ENCODE results near the gene CCHCR1.
"Not testable (repeated sequence)": the region's sequence is repeated elsewhere in the genome, so short reads cannot be mapped to it uniquely, and the experiment has no call there.

The CCHCR1 gene

GRCh38 chr6:31170987-31171671 is 13.5 kb upstream of the CCHCR1 start:
- Histone ChIP-seq H3K9me2 (replicated peaks; ENCODE audit: insufficient read depth, low read length) (no peaks in the 10 kb centered on the region), H3K36me3 (ENCODE audit: low read length) (no peaks in the 10 kb centered on the region), H3K9me3 (ENCODE audit: insufficient read depth, low read length) (no peaks in the 10 kb centered on the region), H3K79me2 (ENCODE audit: insufficient read depth, low read length) (no peaks in the 10 kb centered on the region), H2AFZ (ENCODE audit: low read depth, low read length, severe bottlenecking) (no peak overlapping the region), H3K4me3 (ENCODE audit: insufficient read depth, low read length, poor library complexity, severe bottlenecking) (no peak overlapping the region), H3K27me3 (ENCODE audit: low read length) (no peaks in the 10 kb centered on the region), H3K9ac (ENCODE audit: low read length) (no peak overlapping the region), H3K27ac (ENCODE audit: low read depth, low read length) (no peak overlapping the region), H4K20me1 (ENCODE audit: low read depth, low read length) (no peaks in the 10 kb centered on the region), H3K4me2 (ENCODE audit: low read depth, low read length, poor library complexity, severe bottlenecking) (no peak overlapping the region), H3F3A (ENCODE audit: insufficient read depth) (no peaks in the 10 kb centered on the region)
- TF ChIP-seq CTCF (IDR thresholded peaks at IDR 0.05; ENCODE audit: insufficient read depth, low read length, poor library complexity, severe bottlenecking) (no peak), EZH2phosphoT487 (conservative IDR thresholded peaks at IDR 0.05; ENCODE audit: low read length) (no peak)

- no peak within 1 kb of the TSS for H3K9ac ChIP-seq (ENCODE audit: low read length)
- no peaks in the 10 kb centered on the region for H3K9me3 ChIP-seq (ENCODE audit: insufficient read depth, low read length)
- no peaks in the 10 kb centered on the region for H3K9me2 ChIP-seq (replicated peaks; ENCODE audit: insufficient read depth, low read length)
- H3K79me2 ChIP-seq (ENCODE audit: insufficient read depth, low read length) = no peaks in the 10 kb centered on the region
- H3K27ac ChIP-seq (ENCODE audit: low read depth, low read length) = no peak within 1 kb of the TSS
- H3K27me3 ChIP-seq (ENCODE audit: low read length) = no peaks in the 10 kb centered on the region
- no peaks in the 10 kb centered on the region for H3F3A ChIP-seq (ENCODE audit: insufficient read depth)
- H4K20me1 ChIP-seq (ENCODE audit: low read depth, low read length) = no peaks in the 10 kb centered on the region
- no peak within 1 kb of the TSS for H3K4me3 ChIP-seq (ENCODE audit: insufficient read depth, low read length, poor library complexity, severe bottlenecking)
- TF ChIP-seq EZH2phosphoT487 (conservative IDR thresholded peaks at IDR 0.05; ENCODE audit: low read length) (no peak), CTCF (IDR thresholded peaks at IDR 0.05; ENCODE audit: insufficient read depth, low read length, poor library complexity, severe bottlenecking) (no peak)
- no peaks in the 10 kb centered on the region for H3K36me3 ChIP-seq (ENCODE audit: low read length)
- H3K4me2 ChIP-seq (ENCODE audit: low read depth, low read length, poor library complexity, severe bottlenecking) = no peak within 1 kb of the TSS
- H2AFZ ChIP-seq (ENCODE audit: low read depth, low read length, severe bottlenecking) = no peak within 1 kb of the TSS
Observed at GRCh38 chr6:31170600-31170881, 12.9 kb upstream of the CCHCR1 start, which contains the start of gene POU5F1. TSS of gene POU5F1 (minus strand) at chr6:31170682. CDS start at chr6:31170620, 62 bp downstream.

GRCh38 chr6:31169858-31170599 is 12.4 kb upstream of the CCHCR1 start:
- not testable (repeated sequence) for H3K79me2 ChIP-seq (ENCODE audit: insufficient read depth, low read length); H3K9ac ChIP-seq (ENCODE audit: low read length); H3F3A ChIP-seq (ENCODE audit: insufficient read depth); H3K36me3 ChIP-seq (ENCODE audit: low read length); H3K27me3 ChIP-seq (ENCODE audit: low read length); H4K20me1 ChIP-seq (ENCODE audit: low read depth, low read length); H3K9me3 ChIP-seq (ENCODE audit: insufficient read depth, low read length); H3K4me3 ChIP-seq (ENCODE audit: insufficient read depth, low read length, poor library complexity, severe bottlenecking); H3K9me2 ChIP-seq (replicated peaks; ENCODE audit: insufficient read depth, low read length); H3K4me2 ChIP-seq (ENCODE audit: low read depth, low read length, poor library complexity, severe bottlenecking); H3K27ac ChIP-seq (ENCODE audit: low read depth, low read length); H2AFZ ChIP-seq (ENCODE audit: low read depth, low read length, severe bottlenecking)
